Adrenal gland (tissue), 5 donors: ENCODE measurements around the gene XYLB.

ENCODE experiments used
- POLR2A ChIP-seq, 2 donors: fragments of 450-650 bp; IDR thresholded peaks; one replicate each; pipeline ENCODE4 v1.6.1; 2017; ENCODE audit warnings: antibody characterized with exemption in 2 of 2, mild to moderate bottlenecking in 2 of 2, moderate library complexity in 1 of 2
- TF ChIP-seq, protein P1 (sequence below), 6 experiments: fragments of 450-650 bp in 4 of 6; fragments of 200-600 bp in 2 of 6; sonication (generic) in 1 of 6; IDR thresholded peaks; 1 replicate in 5 of 6; 2 replicates in 1 of 6; pipeline versions ENCODE4 v1.5.1 to v1.8.0; 2016 to 2021; ENCODE audit warnings: antibody characterized with exemption in 6 of 6, mild to moderate bottlenecking in 2 of 6, moderate library complexity in 1 of 6
- donor health status: DM: no; HTN: no; CAD: no.

DNA sequence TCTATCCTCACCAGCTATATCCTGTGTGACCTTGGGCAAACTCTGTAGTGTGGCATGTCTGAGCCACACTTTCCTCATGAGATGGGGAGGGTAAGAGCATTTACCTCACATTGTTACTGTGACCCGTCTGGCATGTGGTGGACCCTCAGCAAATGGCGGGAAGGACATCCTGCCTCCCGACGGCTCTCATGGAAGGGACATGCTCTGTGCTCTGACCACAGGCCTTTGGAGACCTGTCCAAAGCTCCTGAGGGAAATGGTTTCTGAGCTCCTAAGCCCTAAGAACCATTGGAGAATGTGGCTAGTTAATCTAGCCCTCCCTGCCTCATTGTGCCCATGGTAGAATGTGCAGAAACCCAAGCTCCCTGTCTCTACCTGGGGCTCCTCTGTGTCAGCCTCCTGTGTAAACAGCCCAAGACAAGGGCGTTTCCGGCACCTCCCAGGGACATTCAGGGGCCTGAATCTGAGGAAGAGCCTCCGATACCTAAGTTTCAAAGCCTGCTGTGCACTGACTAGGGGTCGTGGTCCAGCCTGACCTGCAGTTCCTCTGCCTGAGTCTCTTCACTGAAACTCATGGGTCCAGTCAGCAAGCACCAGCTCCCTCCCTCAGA, 29.0 kb downstream of the XYLB start:
- TF ChIP-seq, protein P1, sequence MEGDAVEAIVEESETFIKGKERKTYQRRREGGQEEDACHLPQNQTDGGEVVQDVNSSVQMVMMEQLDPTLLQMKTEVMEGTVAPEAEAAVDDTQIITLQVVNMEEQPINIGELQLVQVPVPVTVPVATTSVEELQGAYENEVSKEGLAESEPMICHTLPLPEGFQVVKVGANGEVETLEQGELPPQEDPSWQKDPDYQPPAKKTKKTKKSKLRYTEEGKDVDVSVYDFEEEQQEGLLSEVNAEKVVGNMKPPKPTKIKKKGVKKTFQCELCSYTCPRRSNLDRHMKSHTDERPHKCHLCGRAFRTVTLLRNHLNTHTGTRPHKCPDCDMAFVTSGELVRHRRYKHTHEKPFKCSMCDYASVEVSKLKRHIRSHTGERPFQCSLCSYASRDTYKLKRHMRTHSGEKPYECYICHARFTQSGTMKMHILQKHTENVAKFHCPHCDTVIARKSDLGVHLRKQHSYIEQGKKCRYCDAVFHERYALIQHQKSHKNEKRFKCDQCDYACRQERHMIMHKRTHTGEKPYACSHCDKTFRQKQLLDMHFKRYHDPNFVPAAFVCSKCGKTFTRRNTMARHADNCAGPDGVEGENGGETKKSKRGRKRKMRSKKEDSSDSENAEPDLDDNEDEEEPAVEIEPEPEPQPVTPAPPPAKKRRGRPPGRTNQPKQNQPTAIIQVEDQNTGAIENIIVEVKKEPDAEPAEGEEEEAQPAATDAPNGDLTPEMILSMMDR (IDR thresholded peaks at IDR 0.05): no peak
- no peak for TF ChIP-seq POLR2A (IDR thresholded peaks at IDR 0.05)
